HG03108 (cell line): ENCODE results near the gene MANEAL.

Experiments
- ATAC-seq: cut with Tn5 transposase; IDR thresholded peaks from one replicate; pipeline ENCODE4 v1.9.1; 2021; ENCODE audit warnings: moderate library complexity; ENCODE audit not compliant: unreplicated experiment

Gene MANEAL

GRCh38 chr1:37782491-37782890, 11.2 kb upstream of the MANEAL start:
- ATAC-seq, result no peak

GRCh38 chr1:37792943-37793686, 532 bp upstream of the MANEAL start:
- no peak for ATAC-seq

- peak; percentile 31 for ATAC-seq
Measured at GRCh38 chr1:37794372-37795339, 1.0 kb downstream of the MANEAL start.

- ATAC-seq, result no peak
Measured at GRCh38 chr1:37795340-37796125, 1.9 kb downstream of the MANEAL start.

- ATAC-seq, result no peak
Measured at GRCh38 chr1:37797750-37798345, 4.2 kb downstream of the MANEAL start.

- no peak for ATAC-seq
Measured at GRCh38 chr1:37802439-37802838, 8.8 kb downstream of the MANEAL start.

- ATAC-seq, result no peak
Measured at GRCh38 chr1:37807220-37807554, 13.5 kb downstream of the MANEAL start.

GRCh38 chr1:37807555-37808368, 14.1 kb downstream of the MANEAL start, which contains the start of the genes C1orf122 and YRDC:
Gene C1orf122 (plus strand): TSS chr1:37807790. CDS start chr1:37808405, 615 bp downstream.
Gene YRDC (minus strand): TSS chr1:37808208. CDS start chr1:37808180, 28 bp downstream.
- ATAC-seq, result peak; percentile 79

- peak; percentile 28 for ATAC-seq
Measured at GRCh38 chr1:37808369-37809319, 15.0 kb downstream of the MANEAL start.

GRCh38 chr1:37809942-37810341, 16.3 kb downstream of the MANEAL start:
- ATAC-seq, result no peak

- no peak for ATAC-seq
Measured at GRCh38 chr1:37811027-37811655, 17.5 kb downstream of the MANEAL start.

GRCh38 chr1:37813529-37814145, 20.0 kb downstream of the MANEAL start:
- no peak for ATAC-seq

GRCh38 chr1:37814252-37814651, 20.6 kb downstream of the MANEAL start:
- no peak for ATAC-seq

- no peak for ATAC-seq
Measured at GRCh38 chr1:37817481-37817880, 23.8 kb downstream of the MANEAL start.

- no peak for ATAC-seq
Measured at GRCh38 chr1:37821481-37821880, 27.8 kb downstream of the MANEAL start.

- no peak for ATAC-seq
Measured at GRCh38 chr1:37822906-37823815, 29.5 kb downstream of the MANEAL start.

- no peak for ATAC-seq
Measured at GRCh38 chr1:37824001-37824400, 30.4 kb downstream of the MANEAL start.
